Measurements from ENCODE around the gene PTPRZ1. TPM values are rescaled to one million over a fixed set of nuclear protein-coding genes. Genes with fewer than 3 reads are reported as not detected.

Gene PTPRZ1
- total RNA-seq, 1 experiment from 2014 or later: 74.2 TPM

GRCh38 chr7:121901026-121901425 lies 28.1 kb downstream of the PTPRZ1 start:
- H3K27ac ChIP-seq (ENCODE audit: insufficient read length, low read depth, low read length): no peak overlapping the region
- no CpG with 5 or more reads among the region's 2 CpGs for WGBS (ENCODE audit: extremely low coverage, insufficient read length, low lambda C conversion rate)
- Mint-ChIP-seq H3K27me3 (ENCODE audit: low read depth) (no peaks in the 10 kb centered on the region; the same call in 1 of the 2 replicates), H3K4me3 (no peak overlapping the region), H3K9me3 (no peaks in the 10 kb centered on the region), H3K36me3 (ENCODE audit: insufficient read depth in 1 of 3, low read depth in 3 of 3) (peaks cover 14 to 26% (median 26%) of the 10 kb centered on the region in 3 experiments; a peak in 6 of 7 replicates), H3K27ac (peak overlapping the region in 1 of 3 experiments; percentile 50; a peak in 1 of 7 replicates), H3K4me1 (peaks cover 8 to 10% of the 10 kb centered on the region in 2 experiments; a peak in 3 of 4 replicates)
- no peak overlapping the region for H3K56ac ChIP-seq (ENCODE audit: insufficient read length, low read depth, low read length)
- H3K4me2 ChIP-seq (ENCODE audit: insufficient read depth, insufficient read length, low read length): no peak overlapping the region
- H3K4ac ChIP-seq (ENCODE audit: low read depth, low read length): no peak overlapping the region
- H2BK15ac ChIP-seq (ENCODE audit: low read depth, low read length): no peak overlapping the region
- H4K20me1 ChIP-seq (ENCODE audit: control insufficient read depth, insufficient read depth, insufficient read length): no peaks in the 10 kb centered on the region
- TF ChIP-seq, protein P1, sequence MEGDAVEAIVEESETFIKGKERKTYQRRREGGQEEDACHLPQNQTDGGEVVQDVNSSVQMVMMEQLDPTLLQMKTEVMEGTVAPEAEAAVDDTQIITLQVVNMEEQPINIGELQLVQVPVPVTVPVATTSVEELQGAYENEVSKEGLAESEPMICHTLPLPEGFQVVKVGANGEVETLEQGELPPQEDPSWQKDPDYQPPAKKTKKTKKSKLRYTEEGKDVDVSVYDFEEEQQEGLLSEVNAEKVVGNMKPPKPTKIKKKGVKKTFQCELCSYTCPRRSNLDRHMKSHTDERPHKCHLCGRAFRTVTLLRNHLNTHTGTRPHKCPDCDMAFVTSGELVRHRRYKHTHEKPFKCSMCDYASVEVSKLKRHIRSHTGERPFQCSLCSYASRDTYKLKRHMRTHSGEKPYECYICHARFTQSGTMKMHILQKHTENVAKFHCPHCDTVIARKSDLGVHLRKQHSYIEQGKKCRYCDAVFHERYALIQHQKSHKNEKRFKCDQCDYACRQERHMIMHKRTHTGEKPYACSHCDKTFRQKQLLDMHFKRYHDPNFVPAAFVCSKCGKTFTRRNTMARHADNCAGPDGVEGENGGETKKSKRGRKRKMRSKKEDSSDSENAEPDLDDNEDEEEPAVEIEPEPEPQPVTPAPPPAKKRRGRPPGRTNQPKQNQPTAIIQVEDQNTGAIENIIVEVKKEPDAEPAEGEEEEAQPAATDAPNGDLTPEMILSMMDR (conservative IDR thresholded peaks at IDR 0.05): no peak
- H3K18ac ChIP-seq (ENCODE audit: insufficient read length, low read depth, low read length): no peak overlapping the region
- H3K27me3 ChIP-seq (ENCODE audit: insufficient read depth, low read length): no peaks in the 10 kb centered on the region
- H3K9me3 ChIP-seq (ENCODE audit: control insufficient read depth, low read depth, low read length): no peaks in the 10 kb centered on the region
- H3K23me2 ChIP-seq (ENCODE audit: insufficient read length, low read depth, low read length, poor library complexity, severe bottlenecking): no peaks in the 10 kb centered on the region
- H4K8ac ChIP-seq (replicated peaks; ENCODE audit: insufficient read length, low read depth, low read length): no peak overlapping the region
- no peak overlapping the region for H3T11ph ChIP-seq (ENCODE audit: low read length)
- no peak overlapping the region for H2AK5ac ChIP-seq (ENCODE audit: insufficient read length, low read length)
- no peak overlapping the region for H3K23ac ChIP-seq (ENCODE audit: insufficient read length, low read depth, low read length)
- H3K79me1 ChIP-seq (ENCODE audit: insufficient read depth, low read depth, low read length, poor library complexity, severe bottlenecking): no peaks in the 10 kb centered on the region
- no peak overlapping the region for H3K14ac ChIP-seq (ENCODE audit: insufficient read depth, low read length)
- H2BK20ac ChIP-seq (ENCODE audit: low read depth, low read length, poor library complexity, severe bottlenecking): no peak overlapping the region
- no peak overlapping the region for H2BK5ac ChIP-seq (ENCODE audit: insufficient read length, low read length)
- no peak overlapping the region for H3K9ac ChIP-seq (ENCODE audit: extremely low read depth, insufficient read length, low read length)
- H3K4me1 ChIP-seq (ENCODE audit: insufficient read depth, low read length): no peaks in the 10 kb centered on the region
- DNase-seq: no peak
- peaks cover 11% of the 10 kb centered on the region; the same call in 1 of the 2 replicates for H3K79me2 ChIP-seq (ENCODE audit: insufficient read depth, low read length)
- H4K91ac ChIP-seq (ENCODE audit: insufficient read length, low read depth, low read length): no peak overlapping the region
- H2AFZ ChIP-seq (ENCODE audit: low read length): no peak overlapping the region
- H2BK12ac ChIP-seq (ENCODE audit: insufficient read length, low read depth, low read length): no peak overlapping the region
- no peak overlapping the region for H2BK120ac ChIP-seq (ENCODE audit: low read depth, low read length, poor library complexity, severe bottlenecking)
- H4K5ac ChIP-seq (ENCODE audit: insufficient read length, low read depth, low read length): no peak overlapping the region
